Thyroid gland (tissue), 4 donors: ENCODE measurements around the gene GPR148. TPM values are rescaled to one million over a fixed set of nuclear protein-coding genes. Genes with fewer than 3 reads are reported as not detected.
"Not testable (repeated sequence)": the region's sequence is repeated elsewhere in the genome, so short reads cannot be mapped to it uniquely, and the experiment has no call there.

ENCODE experiments used
- DNase-seq, 2 donors: peaks; one replicate each; pipeline ENCODE4 v3.0.0-alpha.2; 2019
- H3K27ac ChIP-seq, 3 donors: fragments of 200-600 bp; sonication (generic); 1 replicate in 2 of 3; 2 replicates in 1 of 3; pipeline ENCODE4 v1.5.1; 2016 to 2019; ENCODE audit warnings: mild to moderate bottlenecking in 1 of 3, moderate library complexity in 1 of 3
- H3K27me3 ChIP-seq: fragments of 200-600 bp; sonication (generic); one replicate; pipeline ENCODE4 v1.5.1; 2019
- H3K36me3 ChIP-seq, 2 donors: fragments of 200-600 bp; sonication (generic); one replicate each; pipeline ENCODE4 v1.5.1; 2016 to 2019
- H3K4me1 ChIP-seq, 2 donors: fragments of 200-600 bp; sonication (generic); one replicate each; pipeline ENCODE4 v1.5.1; 2017 to 2019
- H3K4me3 ChIP-seq, 3 donors: fragments of 200-600 bp; sonication (generic); replicated peaks in 1 of 3; 1 replicate in 2 of 3; 2 replicates in 1 of 3; pipeline ENCODE4 v1.5.1; 2016; ENCODE audit warnings: mild to moderate bottlenecking in 1 of 3
- H3K9me3 ChIP-seq: fragments of 200-600 bp; sonication (generic); one replicate; pipeline ENCODE4 v1.5.1; 2017
- POLR2A ChIP-seq, 2 donors: fragments of 450-650 bp; IDR thresholded peaks; one replicate each; pipeline ENCODE4 v1.6.1; 2017; ENCODE audit warnings: antibody characterized with exemption in 2 of 2, mild to moderate bottlenecking in 2 of 2, moderate library complexity in 1 of 2
- WGBS, 2 donors: methylation state at CpG; one replicate each; pipeline ENCODE4 v1.1.5; 2017; 5-methylcytosine and 5-hydroxymethylcytosine counted together
- intact Hi-C: fragments of 100-400 bp; cut with DNase I; formaldehyde crosslinking; loops from one replicate; pipeline ENCODE4 v1.15.1; 2023
- total RNA-seq, 4 donors: library from RNA; depleted of rRNA; stranded (reverse); fragments of >200 nt; gene quantifications; one replicate each; pipeline ENCODE4 v1.2.3, GENCODE V29; 2016
- TF ChIP-seq, protein P1 (sequence below), 6 experiments: fragments of 200-600 bp in 3 of 6; fragments of 450-650 bp in 3 of 6; sonication (generic) in 3 of 6; IDR thresholded peaks; one replicate each; pipeline ENCODE4 v1.5.1; 2016 to 2019; ENCODE audit warnings: antibody characterized with exemption in 6 of 6, mild to moderate bottlenecking in 2 of 6, inconsistent platforms in 1 of 6, moderate library complexity in 1 of 6

The GPR148 gene
- total RNA-seq, 4 donors from 2014 or later: not detected

DNA sequence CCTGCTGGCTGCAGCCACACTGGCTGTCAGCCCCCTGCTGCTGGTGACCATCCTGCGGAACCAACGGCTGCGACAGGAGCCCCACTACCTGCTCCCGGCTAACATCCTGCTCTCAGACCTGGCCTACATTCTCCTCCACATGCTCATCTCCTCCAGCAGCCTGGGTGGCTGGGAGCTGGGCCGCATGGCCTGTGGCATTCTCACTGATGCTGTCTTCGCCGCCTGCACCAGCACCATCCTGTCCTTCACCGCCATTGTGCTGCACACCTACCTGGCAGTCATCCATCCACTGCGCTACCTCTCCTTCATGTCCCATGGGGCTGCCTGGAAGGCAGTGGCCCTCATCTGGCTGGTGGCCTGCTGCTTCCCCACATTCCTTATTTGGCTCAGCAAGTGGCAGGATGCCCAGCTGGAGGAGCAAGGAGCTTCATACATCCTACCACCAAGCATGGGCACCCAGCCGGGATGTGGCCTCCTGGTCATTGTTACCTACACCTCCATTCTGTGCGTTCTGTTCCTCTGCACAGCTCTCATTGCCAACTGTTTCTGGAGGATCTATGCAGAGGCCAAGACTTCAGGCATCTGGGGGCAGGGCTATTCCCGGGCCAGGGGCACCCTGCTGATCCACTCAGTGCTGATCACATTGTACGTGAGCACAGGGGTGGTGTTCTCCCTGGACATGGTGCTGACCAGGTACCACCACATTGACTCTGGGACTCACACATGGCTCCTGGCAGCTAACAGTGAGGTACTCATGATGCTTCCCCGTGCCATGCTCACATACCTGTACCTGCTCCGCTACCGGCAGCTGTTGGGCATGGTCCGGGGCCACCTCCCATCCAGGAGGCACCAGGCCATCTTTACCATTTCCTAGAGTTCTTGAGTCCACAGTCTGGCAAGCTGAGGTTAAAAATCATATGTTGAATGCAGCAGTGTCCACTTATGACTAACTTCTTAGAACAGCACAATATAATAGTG lies 741 bp downstream of the GPR148 start:
- Histone ChIP-seq H3K4me1 (peaks cover 9 to 17% of the 10 kb centered on the region in 2 donors), H3K27me3 (no peaks in the 10 kb centered on the region), H3K27ac (no peak overlapping the region), H3K9me3 (no peaks in the 10 kb centered on the region), H3K4me3 (no peak overlapping the region), H3K36me3 (no peaks in the 10 kb centered on the region)
- 83 to 86% methylated on average over 12 to 16 of the region's 17 CpGs for WGBS, 2 donors
- DNase-seq: peak; percentile 20 to 24
- intact Hi-C loops: no loop called here
- TF ChIP-seq POLR2A (IDR thresholded peaks at IDR 0.05): no peak
- TF ChIP-seq, protein P1, sequence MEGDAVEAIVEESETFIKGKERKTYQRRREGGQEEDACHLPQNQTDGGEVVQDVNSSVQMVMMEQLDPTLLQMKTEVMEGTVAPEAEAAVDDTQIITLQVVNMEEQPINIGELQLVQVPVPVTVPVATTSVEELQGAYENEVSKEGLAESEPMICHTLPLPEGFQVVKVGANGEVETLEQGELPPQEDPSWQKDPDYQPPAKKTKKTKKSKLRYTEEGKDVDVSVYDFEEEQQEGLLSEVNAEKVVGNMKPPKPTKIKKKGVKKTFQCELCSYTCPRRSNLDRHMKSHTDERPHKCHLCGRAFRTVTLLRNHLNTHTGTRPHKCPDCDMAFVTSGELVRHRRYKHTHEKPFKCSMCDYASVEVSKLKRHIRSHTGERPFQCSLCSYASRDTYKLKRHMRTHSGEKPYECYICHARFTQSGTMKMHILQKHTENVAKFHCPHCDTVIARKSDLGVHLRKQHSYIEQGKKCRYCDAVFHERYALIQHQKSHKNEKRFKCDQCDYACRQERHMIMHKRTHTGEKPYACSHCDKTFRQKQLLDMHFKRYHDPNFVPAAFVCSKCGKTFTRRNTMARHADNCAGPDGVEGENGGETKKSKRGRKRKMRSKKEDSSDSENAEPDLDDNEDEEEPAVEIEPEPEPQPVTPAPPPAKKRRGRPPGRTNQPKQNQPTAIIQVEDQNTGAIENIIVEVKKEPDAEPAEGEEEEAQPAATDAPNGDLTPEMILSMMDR (IDR thresholded peaks at IDR 0.05): no peak

DNA sequence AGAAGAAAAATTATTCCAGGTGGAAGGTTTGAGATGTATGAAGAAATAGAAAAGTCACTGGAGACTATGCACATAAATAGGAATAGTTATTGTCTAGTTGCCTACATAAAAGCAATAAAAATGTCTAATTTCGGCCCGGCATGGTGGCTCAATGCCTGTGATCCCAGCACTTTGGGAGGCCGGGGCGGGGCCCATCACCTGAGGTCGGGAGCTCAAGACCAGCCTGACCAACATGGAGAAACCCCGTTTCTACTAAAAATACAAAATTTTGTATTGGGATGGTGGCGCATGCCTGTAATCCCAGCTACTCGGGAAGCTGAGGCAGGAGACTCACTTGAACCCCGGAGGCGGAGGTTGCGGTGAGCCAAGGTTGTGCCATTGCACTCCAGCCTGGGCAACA lies 3.4 kb downstream of the GPR148 start:
- H3K4me3 ChIP-seq, H3K4me1 ChIP-seq, H3K27ac ChIP-seq, H3K9me3 ChIP-seq, H3K36me3 ChIP-seq, H3K27me3 ChIP-seq, DNase-seq, intact Hi-C loops: not testable (repeated sequence)
- WGBS, 2 donors: 92% methylated on average over 11 of the region's 11 CpGs

DNA sequence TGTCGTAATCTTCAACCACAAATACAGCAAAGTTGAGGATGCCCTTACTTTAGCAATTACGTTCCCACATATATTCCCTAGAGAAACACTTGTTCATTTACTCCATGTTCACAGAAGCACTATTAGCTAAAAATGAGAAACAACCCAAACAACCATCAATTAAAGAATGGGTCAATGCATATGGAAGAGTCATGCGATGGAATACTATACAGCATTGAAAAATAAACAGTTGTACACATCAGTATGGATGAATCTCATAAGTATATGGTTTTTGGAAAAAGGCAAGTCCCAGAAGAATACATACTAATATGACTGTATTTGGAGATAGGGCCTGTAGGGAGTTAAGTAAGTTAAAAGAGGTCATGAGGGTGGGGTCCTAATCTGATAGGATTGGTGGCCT lies 6.3 kb downstream of the GPR148 start:
- no peak for DNase-seq
- H3K4me3 ChIP-seq: no peak overlapping the region
- H3K36me3 ChIP-seq: no peaks in the 10 kb centered on the region
- no peaks in the 10 kb centered on the region for H3K27me3 ChIP-seq
- no peak overlapping the region for H3K27ac ChIP-seq
- no peaks in the 10 kb centered on the region for H3K4me1 ChIP-seq
- WGBS, 2 donors: 91 to 98% methylated on average over 3 of the region's 3 CpGs
- intact Hi-C loops: no loop called here
- TF ChIP-seq POLR2A (IDR thresholded peaks at IDR 0.05): no peak
- TF ChIP-seq, protein P1 (IDR thresholded peaks at IDR 0.05): no peak
- H3K9me3 ChIP-seq: no peaks in the 10 kb centered on the region

DNA sequence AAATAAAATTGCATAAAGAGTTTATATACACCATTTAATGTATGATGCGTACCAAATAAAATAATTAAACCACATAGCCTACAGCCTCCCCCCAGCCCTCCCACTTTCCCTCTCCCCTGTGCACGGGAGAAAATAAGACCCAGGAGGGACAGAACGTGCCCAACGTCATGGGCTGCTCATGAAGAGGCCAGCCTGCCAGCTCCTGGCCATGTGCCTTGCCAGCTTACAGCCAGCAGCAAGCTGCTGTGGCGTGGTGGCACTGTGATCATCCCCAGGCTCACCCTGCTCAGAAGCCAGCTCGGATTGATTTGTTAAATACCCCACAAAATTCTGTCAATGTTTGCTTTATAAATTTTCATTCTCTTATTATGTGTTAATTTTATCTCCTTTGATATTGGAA lies 7.6 kb downstream of the GPR148 start:
- 71 to 73% methylated on average over 6 of the region's 6 CpGs for WGBS, 2 donors
- H3K4me3 ChIP-seq: no peak overlapping the region
- no peaks in the 10 kb centered on the region for H3K9me3 ChIP-seq
- no peaks in the 10 kb centered on the region for H3K27me3 ChIP-seq
- TF ChIP-seq POLR2A (IDR thresholded peaks at IDR 0.05): no peak
- TF ChIP-seq, protein P1 (IDR thresholded peaks at IDR 0.05): no peak
- no peak overlapping the region for H3K27ac ChIP-seq
- no peaks in the 10 kb centered on the region for H3K36me3 ChIP-seq
- no peak for DNase-seq
- H3K4me1 ChIP-seq: no peaks in the 10 kb centered on the region
- intact Hi-C loops: no loop called here

DNA sequence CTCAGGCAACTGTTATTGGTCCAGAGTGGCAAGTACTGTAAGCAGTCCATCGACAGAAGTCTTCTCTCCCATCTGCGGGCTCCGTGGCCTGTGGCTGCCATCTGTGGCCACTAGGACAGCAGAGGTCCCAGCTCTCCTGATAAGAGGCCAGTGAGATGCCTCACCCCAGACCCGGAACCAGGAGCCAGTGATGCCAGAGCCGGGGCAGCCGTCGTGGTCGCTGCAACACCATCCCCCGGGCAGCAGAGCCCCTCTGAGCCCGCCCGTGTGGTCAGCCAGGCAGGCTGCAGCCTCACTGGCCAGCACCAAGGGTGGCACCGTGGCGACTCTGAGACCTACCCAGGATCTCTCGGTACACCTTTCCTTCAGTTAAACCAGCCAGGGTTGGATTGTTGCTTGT lies 8.7 kb downstream of the GPR148 start:
- 90 to 95% methylated on average over 6 to 14 of the region's 14 CpGs for WGBS, 2 donors
- DNase-seq: no peak
- Histone ChIP-seq H3K4me1 (no peaks in the 10 kb centered on the region), H3K9me3 (no peaks in the 10 kb centered on the region), H3K4me3 (no peak overlapping the region), H3K36me3 (no peaks in the 10 kb centered on the region), H3K27me3 (no peaks in the 10 kb centered on the region), H3K27ac (no peak overlapping the region)
- TF ChIP-seq, protein P1 (IDR thresholded peaks at IDR 0.05): no peak
- no peak for TF ChIP-seq POLR2A (IDR thresholded peaks at IDR 0.05)
- intact Hi-C loops: no loop called here
